Heart left ventricle (tissue), 16 donors: ENCODE measurements around the gene USP2. TPM values are rescaled to one million over a fixed set of nuclear protein-coding genes. Genes with fewer than 3 reads are reported as not detected.

Experiments used
- ATAC-seq, 4 donors: fragments of 200-7000 bp; cut with Tn5 transposase; one replicate each; pipeline ENCODE4 v1.9.1; 2020 to 2022; ENCODE audit warnings: moderate library complexity in 4 of 4, mild to moderate bottlenecking in 3 of 4, moderate number of reproducible peaks in 1 of 4
- DNase-seq, 5 donors: peaks; one replicate each; pipeline ENCODE4 v3.0.0-alpha.2; 2020
- H3K27ac ChIP-seq, 12 donors: fragments of 200-600 bp; sonication (generic) in 4 of 12; one replicate each; pipeline versions ENCODE4 v1.5.0 to v1.8.0; 2016 to 2022; ENCODE audit warnings: mild to moderate bottlenecking in 2 of 12
- H3K27me3 ChIP-seq, 9 donors: fragments of 200-600 bp; sonication (generic) in 2 of 9; one replicate each; pipeline versions ENCODE4 v1.5.1 to v1.8.0; 2016 to 2022; ENCODE audit warnings: mild to moderate bottlenecking in 3 of 9
- H3K36me3 ChIP-seq, 9 donors: fragments of 200-600 bp; sonication (generic) in 2 of 9; one replicate each; pipeline versions ENCODE4 v1.5.0 to v1.8.0; 2018 to 2022; ENCODE audit warnings: mild to moderate bottlenecking in 2 of 9
- H3K4me1 ChIP-seq, 12 donors: fragments of 200-600 bp; sonication (generic) in 4 of 12; one replicate each; pipeline versions ENCODE4 v1.5.0 to v1.8.0; 2016 to 2022; ENCODE audit warnings: mild to moderate bottlenecking in 3 of 12
- H3K4me3 ChIP-seq, 12 donors: fragments of 200-600 bp; sonication (generic) in 4 of 12; one replicate each; pipeline versions ENCODE4 v1.5.0 to v1.8.0; 2017 to 2022; ENCODE audit warnings: mild to moderate bottlenecking in 9 of 12, moderate library complexity in 4 of 12
- H3K9me3 ChIP-seq, 12 donors: fragments of 200-600 bp; sonication (generic) in 4 of 12; one replicate each; pipeline versions ENCODE4 v1.5.0 to v1.8.0; 2016 to 2022; ENCODE audit warnings: mild to moderate bottlenecking in 1 of 12
- CTCF ChIP-seq, 12 donors: fragments of 200-600 bp; sonication (generic) in 4 of 12; IDR thresholded peaks; one replicate each; pipeline versions ENCODE4 v1.5.0 to v1.8.0; 2018 to 2022; ENCODE audit warnings: antibody characterized with exemption in 12 of 12, mild to moderate bottlenecking in 5 of 12
- POLR2A ChIP-seq, 2 donors: fragments of 450-650 bp; IDR thresholded peaks; one replicate each; pipeline ENCODE4 v1.6.1; 2017; ENCODE audit warnings: antibody characterized with exemption in 2 of 2, mild to moderate bottlenecking in 2 of 2, moderate library complexity in 2 of 2
- WGBS, 4 donors: extraction: QIAGEN DNeasy Blood & Tissue Kit in 2 of 4; methylation state at CpG; one replicate each; pipeline versions ENCODE4 v1.1.5 to v1.1.7; 2013 to 2018; 5-methylcytosine and 5-hydroxymethylcytosine counted together
- intact Hi-C, 10 donors: fragments of 100-400 bp; cut with DNase I; formaldehyde crosslinking; loops; one replicate each; pipeline versions ENCODE4 v1.11.1 to v1.14.2; 2022
- polyA plus RNA-seq, 2 donors: library from polyadenylated mRNA; stranded (reverse); fragments of 200-250 nt; gene quantifications; one replicate each; pipeline ENCODE4 v1.2.3, GENCODE V29; 2013
- total RNA-seq, 9 donors: library from RNA; depleted of rRNA in 2 of 9; stranded (reverse); fragments of >200 nt in 2 of 9; fragmentation: NEBNext Ultra II Directional in 3 of 9; extraction: Animal tissue kit (Norgen Biotek cat#: 25700) in 3 of 9; gene quantifications; one replicate each; pipeline versions ENCODE4 v1.1.0 to v1.2.4, GENCODE V29; 2016 to 2023
- donor health status: ischemic (EF 13 %, LVEDD 7.1; RV severe dilation, severe dysfunction).
- donor health status: healthy with polysubstance abuse.
- donor health status: DM: no; HTN: yes; CAD: no.
- donor health status: DM: no; HTN: no; CAD: no.
- donor health status: ischemic (EF 25% LVEDD 6.9; RV normal size, moderate dysfunction).
- donor health status: ischemic (EF 25% LVEDD 5.7; RV mildly dilated, moderate dysfunction).
- donor health status: healthy.
- donor health status: DM: yes; HTN: yes; CAD: no.
- donor health status: ischemic (EF 35%, LVEDD 5.7; RV mildly dilated, moderate dysfunction).
- donor health status: nonischemic (EF 11% LVEDD 7.7; RV severe dilation, severe dysfunction).
- donor health status: DM: yes; HTN: yes; CAD: no.
- donor health status: PGD.
- donor health status: ischemic (EF 29% LVEDD 5.4; RV normal size, mild dysfunction).
- donor health status: nonischemic (EF 23%, LVEDD 6.1; RV moderate dilation, normal function).

Gene USP2
- total and polyA plus RNA-seq, 11 donors: 53.7 to 138 (median 108) TPM

GRCh38 chr11:119323532-119324033 lies 57.9 kb downstream of the USP2 start:
- no peak overlapping the region for H3K4me3 ChIP-seq
- H3K9me3 ChIP-seq: no peaks in the 10 kb centered on the region
- peak in 4 of 5 donors; percentile 62 to 78 (median 64) for DNase-seq
- 6 to 14% (median 11%) methylated on average over 8 of the region's 8 CpGs for WGBS, 4 donors
- peak overlapping the region in 5 of 12 donors; percentile 28 to 99 (median 87) for H3K27ac ChIP-seq
- H3K4me1 ChIP-seq: peaks cover 0 to 53% (median 36%) of the 10 kb centered on the region in 12 donors
- intact Hi-C loops: loop anchor here in 9 of 10 donors (2.0 to 10.0 kb wide), 4 partner anchors 116 to 121 kb away; partner anchors contain the start of gene CBL (in 8 of the 9)
- TF ChIP-seq CTCF (IDR thresholded peaks at IDR 0.05): peak; percentile 74 to 88 (median 82)
- TF ChIP-seq POLR2A (IDR thresholded peaks at IDR 0.05): no peak
- H3K27me3 ChIP-seq: peaks cover 0 to 11% (median 0%) of the 10 kb centered on the region in 9 donors
- ATAC-seq: peak in 1 of 4 donors; percentile 5
- no peaks in the 10 kb centered on the region for H3K36me3 ChIP-seq

DNA sequence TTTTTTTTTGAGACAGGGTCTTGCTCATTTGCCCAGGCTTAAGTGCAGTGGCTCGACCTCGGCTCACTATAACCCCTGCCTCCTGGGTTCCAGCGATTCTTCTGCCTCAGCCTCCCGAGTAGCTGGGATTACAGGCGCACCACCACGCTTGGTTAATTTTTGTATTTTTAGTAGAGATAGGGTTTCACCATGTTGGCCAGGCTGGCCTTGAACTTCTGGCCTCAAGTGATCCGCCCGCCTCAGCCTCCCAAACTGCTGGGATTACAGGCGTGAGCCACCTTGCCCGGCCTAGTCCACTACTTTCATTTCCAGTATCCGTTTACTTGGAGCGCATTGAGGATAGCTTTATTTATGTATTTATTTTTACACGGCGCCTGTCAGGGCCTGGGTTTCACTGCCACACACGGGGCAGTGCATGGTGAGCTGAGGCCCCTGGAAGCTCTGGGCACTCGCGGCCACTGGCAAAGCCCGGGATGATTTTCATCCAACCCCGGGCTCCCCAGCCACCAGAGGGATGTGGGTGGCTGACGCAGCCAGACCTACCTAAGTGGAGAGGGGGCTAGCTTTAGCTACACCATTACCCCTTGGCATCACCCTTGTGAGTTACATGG lies 58.5 kb downstream of the USP2 start:
- intact Hi-C loops: loop anchor here in 9 of 10 donors (2.0 to 10.0 kb wide), 4 partner anchors 116 to 121 kb away; partner anchors contain the start of gene CBL (in 8 of the 9)
- WGBS, 4 donors: 77 to 83% (median 80%) methylated on average over 19 to 20 of the region's 20 CpGs
- no peak for ATAC-seq

DNA sequence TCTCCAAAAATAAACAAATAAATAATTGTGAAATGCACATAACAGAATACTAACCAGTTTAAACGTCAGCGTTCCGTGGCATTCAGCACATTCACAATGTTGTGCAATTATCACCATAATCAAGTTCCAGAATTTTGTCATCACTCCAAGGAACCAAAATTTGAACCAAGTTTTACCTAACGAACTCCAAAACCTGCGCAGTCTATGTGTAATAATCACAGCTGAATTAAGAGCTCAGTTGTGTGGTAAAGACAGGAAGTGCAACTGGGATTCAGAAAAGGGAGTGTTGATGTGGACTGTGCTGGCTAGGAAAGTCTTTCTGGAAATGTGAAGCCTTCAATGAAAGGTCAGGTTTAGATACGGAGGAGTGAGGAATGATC lies 59.1 kb downstream of the USP2 start:
- Histone ChIP-seq H3K9me3 (no peaks in the 10 kb centered on the region), H3K4me3 (peak overlapping the region in 7 of 12 donors; percentile 40 to 68 (median 63)), H3K27me3 (peaks cover 0 to 16% (median 0%) of the 10 kb centered on the region in 9 donors), H3K4me1 (peaks cover 0 to 65% (median 49%) of the 10 kb centered on the region in 12 donors), H3K36me3 (no peaks in the 10 kb centered on the region), H3K27ac (peak overlapping the region; percentile 85 to 99 (median 92))
- DNase-seq (no peak), ATAC-seq (no peak)
- no peak for TF ChIP-seq POLR2A (IDR thresholded peaks at IDR 0.05)
- peak in 4 of 12 donors; percentile 6 to 18 (median 10) for TF ChIP-seq CTCF (IDR thresholded peaks at IDR 0.05)
- 37 to 53% (median 45%) methylated on average over 6 of the region's 6 CpGs for WGBS, 4 donors
- intact Hi-C loops: loop anchor here in 9 of 10 donors (2.0 to 10.0 kb wide), 4 partner anchors 115 to 120 kb away; partner anchors contain the start of gene CBL (in 8 of the 9)

More for the DNA sequence above, 58.5 kb downstream of the USP2 start:
- Histone ChIP-seq H3K36me3 (no peaks in the 10 kb centered on the region), H3K27ac (peak overlapping the region in 10 of 12 donors; percentile 85 to 99 (median 92)), H3K27me3 (peaks cover 0 to 11% (median 0%) of the 10 kb centered on the region in 9 donors), H3K9me3 (no peaks in the 10 kb centered on the region), H3K4me1 (peaks cover 0 to 58% (median 42%) of the 10 kb centered on the region in 12 donors), H3K4me3 (no peak overlapping the region)
- no peak for DNase-seq
- no peak for TF ChIP-seq CTCF (IDR thresholded peaks at IDR 0.05)
- no peak for TF ChIP-seq POLR2A (IDR thresholded peaks at IDR 0.05)
